Endothelial cell (in vitro differentiated cells): ENCODE results near the gene QKI. TPM values are rescaled to one million over a fixed set of nuclear protein-coding genes. Genes with fewer than 3 reads are reported as not detected.

Source experiments
- DNase-seq: peaks from one replicate; pipeline ENCODE4 v3.0.0; 2021; ENCODE audit warnings: low spot score
- H3K27ac Mint-ChIP-seq: one replicate; pipeline ENCODE4 v1.8.0; 2021; ENCODE audit warnings: mixed read lengths, inconsistent platforms; ENCODE audit not compliant: unreplicated experiment
- H3K27me3 Mint-ChIP-seq: one replicate; pipeline ENCODE4 v1.8.0; 2021; ENCODE audit warnings: mild to moderate bottlenecking, moderate library complexity, mixed read lengths, inconsistent platforms; ENCODE audit not compliant: unreplicated experiment
- H3K36me3 Mint-ChIP-seq: one replicate; pipeline ENCODE4 v1.8.0; 2021; ENCODE audit warnings: mild to moderate bottlenecking, low read depth, mixed read lengths, inconsistent platforms; ENCODE audit not compliant: unreplicated experiment
- H3K4me1 Mint-ChIP-seq: one replicate; pipeline ENCODE4 v1.8.0; 2021; ENCODE audit warnings: mild to moderate bottlenecking, mixed read lengths, inconsistent platforms; ENCODE audit not compliant: unreplicated experiment
- H3K4me3 Mint-ChIP-seq: one replicate; pipeline ENCODE4 v1.8.0; 2021; ENCODE audit warnings: mild to moderate bottlenecking, mixed read lengths, inconsistent platforms; ENCODE audit not compliant: unreplicated experiment
- H3K9me3 Mint-ChIP-seq: one replicate; pipeline ENCODE4 v1.8.0; 2021; ENCODE audit warnings: mixed read lengths, inconsistent platforms; ENCODE audit not compliant: unreplicated experiment
- CTCF ChIP-seq: fragments of 200-600 bp; sonication (generic); IDR thresholded peaks from one replicate; pipeline ENCODE4 v1.5.0; 2021; ENCODE audit warnings: antibody characterized with exemption; ENCODE audit not compliant: unreplicated experiment
- total RNA-seq: library from RNA; stranded (reverse); fragmentation: NEBNext Ultra II Directional; extraction: Animal tissue kit (Norgen Biotek cat#: 25700); gene quantifications from one replicate; pipeline ENCODE4 v1.2.1, GENCODE V29; 2021; ENCODE audit not compliant: unreplicated experiment

Gene QKI
- total RNA-seq, 1 donor from 2014 or later, result 326 TPM

DNA sequence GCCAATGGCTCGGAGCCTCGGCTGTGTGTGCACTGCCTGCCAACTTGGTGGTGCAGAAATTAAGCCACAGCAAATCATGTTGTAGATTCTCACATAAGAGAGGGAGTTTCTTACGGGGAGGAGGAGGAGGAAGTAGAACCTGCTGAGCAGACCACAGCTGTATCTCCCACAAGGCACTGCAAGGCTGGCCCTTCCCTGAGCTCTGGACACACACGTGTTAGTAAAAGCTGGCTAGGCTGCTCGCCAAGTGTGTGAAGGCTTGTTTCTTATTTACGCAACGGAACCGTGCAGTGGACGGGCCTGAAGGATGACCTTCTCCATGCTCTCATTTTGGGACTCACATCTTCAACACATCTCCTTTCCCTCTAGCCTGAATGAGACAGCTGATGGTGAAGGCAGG lies 15.7 kb upstream of the QKI start:
- DNase-seq, result no peak
- no peak overlapping the region for H3K4me3 Mint-ChIP-seq
- no peaks in the 10 kb centered on the region for H3K36me3 Mint-ChIP-seq
- H3K9me3 Mint-ChIP-seq, result no peaks in the 10 kb centered on the region
- H3K27me3 Mint-ChIP-seq, result peaks cover 8% of the 10 kb centered on the region
- peaks cover 38% of the 10 kb centered on the region for H3K4me1 Mint-ChIP-seq
- H3K27ac Mint-ChIP-seq, result no peak overlapping the region
- TF ChIP-seq CTCF, result no peak

GRCh38 chr6:163400509-163400908 lies 14.0 kb upstream of the QKI start:
- TF ChIP-seq CTCF, result no peak
- Mint-ChIP-seq H3K4me1 (peaks cover 51% of the 10 kb centered on the region), H3K27me3 (peaks cover 10% of the 10 kb centered on the region), H3K27ac (no peak overlapping the region), H3K9me3 (no peaks in the 10 kb centered on the region), H3K36me3 (no peaks in the 10 kb centered on the region), H3K4me3 (no peak overlapping the region)
- DNase-seq, result no peak

DNA sequence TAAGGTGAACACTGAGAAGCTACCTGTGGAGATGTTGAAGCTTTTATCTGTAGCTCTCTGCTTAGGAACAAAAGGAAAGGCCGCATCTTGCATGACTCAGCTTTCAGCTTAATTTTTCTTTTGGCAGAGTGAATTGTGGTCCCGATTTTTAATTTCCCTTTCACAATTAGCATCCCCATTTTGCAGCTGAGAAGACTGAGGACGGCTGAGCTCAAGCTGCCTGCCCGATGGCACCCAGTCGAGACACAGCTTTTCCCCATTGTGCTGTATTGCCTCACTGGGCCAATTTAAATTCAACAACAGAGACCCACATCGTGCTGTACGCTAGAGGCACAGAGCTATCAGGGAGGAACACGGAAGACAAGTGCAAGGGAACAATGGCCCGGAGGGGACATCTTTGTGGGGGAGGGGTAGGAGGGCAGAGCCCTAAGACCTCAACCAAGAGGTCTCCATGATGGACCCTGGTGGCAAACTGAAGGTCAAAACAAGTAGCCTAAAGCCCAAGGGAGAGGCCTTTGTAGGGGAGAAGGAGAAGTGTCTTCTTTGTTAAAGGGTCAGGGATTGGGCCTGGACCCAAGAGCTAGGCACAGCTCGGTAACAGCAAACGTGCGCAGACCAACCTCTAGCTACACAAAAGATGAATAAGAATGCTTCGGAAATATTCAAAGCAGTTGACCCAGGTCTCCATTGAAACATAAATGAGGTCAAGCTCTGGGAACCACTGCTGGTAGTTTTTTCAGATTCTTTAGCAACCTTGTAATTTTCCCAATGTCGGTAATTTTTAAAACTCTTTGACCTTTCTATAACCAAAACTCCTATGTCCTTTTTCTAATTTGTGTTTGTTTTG lies 13.3 kb upstream of the QKI start:
- H3K27me3 Mint-ChIP-seq, result peaks cover 8% of the 10 kb centered on the region
- H3K4me1 Mint-ChIP-seq, result peaks cover 53% of the 10 kb centered on the region
- H3K4me3 Mint-ChIP-seq, result no peak overlapping the region
- TF ChIP-seq CTCF, result no peak
- H3K27ac Mint-ChIP-seq, result no peak overlapping the region
- DNase-seq, result no peak
- H3K36me3 Mint-ChIP-seq, result no peaks in the 10 kb centered on the region
- H3K9me3 Mint-ChIP-seq, result no peaks in the 10 kb centered on the region

DNA sequence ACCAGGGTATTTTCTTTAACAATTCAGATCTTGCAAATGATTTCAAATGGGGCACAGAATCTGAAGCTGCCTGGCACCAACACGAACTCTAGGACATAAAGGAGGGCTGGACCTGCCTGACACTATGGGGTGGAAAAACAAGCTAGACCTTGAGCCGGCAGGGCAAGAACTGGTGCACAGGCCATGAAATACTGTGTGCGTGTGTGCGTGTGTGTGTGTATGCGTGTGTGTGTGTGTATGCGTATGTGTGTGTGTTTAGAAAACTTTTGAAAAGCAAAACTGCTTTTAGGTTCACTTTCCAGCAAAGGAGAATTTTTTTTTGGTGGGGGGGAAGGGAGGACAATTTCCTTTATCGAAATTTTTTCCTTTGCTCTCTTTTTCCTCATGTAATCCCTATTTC lies 11.9 kb upstream of the QKI start:
- H3K27ac Mint-ChIP-seq, result peak overlapping the region; percentile 64
- no peak for TF ChIP-seq CTCF
- peaks cover 10% of the 10 kb centered on the region for H3K27me3 Mint-ChIP-seq
- DNase-seq, result no peak
- H3K9me3 Mint-ChIP-seq, result no peaks in the 10 kb centered on the region
- no peak overlapping the region for H3K4me3 Mint-ChIP-seq
- H3K36me3 Mint-ChIP-seq, result no peaks in the 10 kb centered on the region
- H3K4me1 Mint-ChIP-seq, result peaks cover 42% of the 10 kb centered on the region

- Mint-ChIP-seq H3K27me3 (peaks cover 8% of the 10 kb centered on the region), H3K4me3 (no peak overlapping the region), H3K27ac (peak overlapping the region; percentile 30), H3K9me3 (no peaks in the 10 kb centered on the region), H3K4me1 (peaks cover 42% of the 10 kb centered on the region), H3K36me3 (no peaks in the 10 kb centered on the region)
- no peak for DNase-seq
- TF ChIP-seq CTCF, result no peak
These were observed 9.7 kb upstream of the QKI start for GRCh38 chr6:163404825-163405265.
